Small intestine (tissue), 7 donors: ENCODE results near the gene UBE2L6. TPM values are rescaled to one million over a fixed set of nuclear protein-coding genes. Genes with fewer than 3 reads are reported as not detected.
A peak's percentile ranks its signal among the peaks of the same experiment; 100 is the strongest.

Experiments used
- DNase-seq, 2 donors: peaks; one replicate each; pipeline versions ENCODE4 v3.0.0 to v3.0.0-alpha.2; 2013
- FAIRE-seq: peaks from 2 replicates; lab custom pipeline; 2012; peaks lifted over from hg19 to GRCh38; lab: Jason Lieb, UNC
- H3K27ac ChIP-seq, 3 donors: one replicate each; pipeline ENCODE4 v1.5.1; 2013; ENCODE audit warnings: low read length in 2 of 3, mild to moderate bottlenecking in 2 of 3, control low read depth in 1 of 3, inconsistent platforms in 1 of 3, low read depth in 1 of 3, moderate library complexity in 1 of 3
- H3K27me3 ChIP-seq, 3 donors: one replicate each; pipeline ENCODE4 v1.6.1; 2013; ENCODE audit warnings: low read length in 3 of 3, inconsistent platforms in 1 of 3; ENCODE audit not compliant: control insufficient read depth in 3 of 3, insufficient read depth in 3 of 3
- H3K36me3 ChIP-seq, 3 donors: one replicate each; pipeline ENCODE4 v1.6.1; 2013; ENCODE audit warnings: low read length in 3 of 3, inconsistent platforms in 1 of 3, low read depth in 1 of 3, mild to moderate bottlenecking in 1 of 3, moderate library complexity in 1 of 3; ENCODE audit not compliant: control insufficient read depth in 3 of 3, insufficient read depth in 2 of 3
- H3K4me1 ChIP-seq, 3 donors: one replicate each; pipeline ENCODE4 v1.6.1; 2013; ENCODE audit warnings: low read length in 2 of 3, inconsistent platforms in 1 of 3, low read depth in 1 of 3, mild to moderate bottlenecking in 1 of 3, moderate library complexity in 1 of 3; ENCODE audit not compliant: control insufficient read depth in 3 of 3, insufficient read depth in 2 of 3
- H3K4me3 ChIP-seq, 3 donors: one replicate each; pipeline ENCODE4 v1.5.1; 2013; ENCODE audit warnings: low read length in 3 of 3, control low read depth in 1 of 3, inconsistent platforms in 1 of 3, low read depth in 1 of 3, mild to moderate bottlenecking in 1 of 3, moderate library complexity in 1 of 3
- H3K9me3 ChIP-seq, 2 donors: one replicate each; pipeline ENCODE4 v1.6.1; 2013; ENCODE audit warnings: low read depth in 1 of 2, low read length in 1 of 2; ENCODE audit not compliant: control insufficient read depth in 2 of 2, insufficient read depth in 1 of 2
- WGBS, 3 donors: extraction: QIAGEN DNeasy Blood & Tissue Kit; methylation state at CpG; one replicate each; pipeline ENCODE4 v1.1.7; 2013; 5-methylcytosine and 5-hydroxymethylcytosine counted together
- polyA plus RNA-seq, 4 donors: library from polyadenylated mRNA; stranded (reverse) in 3 of 4; unstranded in 1 of 4; fragments of 200-250 nt in 3 of 4; fragments of 120-200 nt in 1 of 4; gene quantifications; one replicate each; pipeline versions ENCODE4 v1.2.1 to v1.2.3, GENCODE V29; 2013
- donor health status: healthy with polysubstance abuse.
- donor health status: control.
- donor health status: control.
- donor health status: Bipolar disorder and iron deficiency.
- donor health status: healthy.

The UBE2L6 gene
- polyA plus RNA-seq, 4 donors, result 51.7 to 72.3 (median 58.7) TPM

- DNase-seq, result no peak
- peaks cover 0 to 18% (median 0%) of the 10 kb centered on the region in 3 donors for H3K36me3 ChIP-seq
Observed at GRCh38 chr11:57508341-57509170, 58.9 kb downstream of the UBE2L6 start.

GRCh38 chr11:57506522-57506921 lies 61.0 kb downstream of the UBE2L6 start:
- H3K9me3 ChIP-seq, result no peaks in the 10 kb centered on the region
- H3K4me1 ChIP-seq, result peaks cover 0 to 3% (median 2%) of the 10 kb centered on the region in 3 donors
- no peak overlapping the region for H3K4me3 ChIP-seq
- FAIRE-seq (no peak), DNase-seq (no peak)
- no peaks in the 10 kb centered on the region for H3K27me3 ChIP-seq
- no peak overlapping the region for H3K27ac ChIP-seq
- H3K36me3 ChIP-seq, result peaks cover 0 to 12% (median 0%) of the 10 kb centered on the region in 3 donors
- 93 to 100% (median 96%) methylated on average over 1 of the region's 1 CpG for WGBS, 3 donors

More at GRCh38 chr11:57508341-57509170, 58.9 kb downstream of the UBE2L6 start:
- Histone ChIP-seq H3K27ac (no peak overlapping the region), H3K27me3 (no peaks in the 10 kb centered on the region), H3K9me3 (no peaks in the 10 kb centered on the region), H3K4me1 (peaks cover 0 to 3% (median 0%) of the 10 kb centered on the region in 3 donors), H3K4me3 (no peak overlapping the region)
- FAIRE-seq, result no peak
- 86 to 93% (median 91%) methylated on average over 7 of the region's 7 CpGs for WGBS, 3 donors

GRCh38 chr11:57504511-57504910 lies 63.0 kb downstream of the UBE2L6 start:
- H3K4me3 ChIP-seq, result no peak overlapping the region
- H3K36me3 ChIP-seq, result peaks cover 0 to 22% (median 0%) of the 10 kb centered on the region in 3 donors
- FAIRE-seq (no peak), DNase-seq (no peak)
- no peak overlapping the region for H3K27ac ChIP-seq
- H3K9me3 ChIP-seq, result no peaks in the 10 kb centered on the region
- no peaks in the 10 kb centered on the region for H3K27me3 ChIP-seq
- H3K4me1 ChIP-seq, result peaks cover 0 to 13% (median 3%) of the 10 kb centered on the region in 3 donors
- WGBS, 3 donors, result 77 to 91% (median 84%) methylated on average over 4 of the region's 4 CpGs

GRCh38 chr11:57502870-57503269 lies 64.6 kb downstream of the UBE2L6 start:
- FAIRE-seq, result no peak
- Histone ChIP-seq H3K9me3 (no peaks in the 10 kb centered on the region), H3K36me3 (peaks cover 0 to 22% (median 0%) of the 10 kb centered on the region in 3 donors), H3K4me3 (no peak overlapping the region), H3K27me3 (no peaks in the 10 kb centered on the region), H3K27ac (peak overlapping the region in 1 of 3 donors; percentile 60), H3K4me1 (peaks cover 0 to 28% (median 3%) of the 10 kb centered on the region in 3 donors)
- no peak for DNase-seq

- peaks cover 0 to 22% (median 0%) of the 10 kb centered on the region in 3 donors for H3K36me3 ChIP-seq
- no peak overlapping the region for H3K27ac ChIP-seq
- H3K27me3 ChIP-seq, result no peaks in the 10 kb centered on the region
- 80 to 92% (median 85%) methylated on average over 3 of the region's 3 CpGs for WGBS, 3 donors
- DNase-seq, result no peak
- no peaks in the 10 kb centered on the region for H3K9me3 ChIP-seq
- no peak for FAIRE-seq
- no peak overlapping the region for H3K4me3 ChIP-seq
- H3K4me1 ChIP-seq, result peaks cover 0 to 32% (median 3%) of the 10 kb centered on the region in 3 donors
Observed at GRCh38 chr11:57502376-57502775, 65.1 kb downstream of the UBE2L6 start.

GRCh38 chr11:57501953-57502352 lies 65.5 kb downstream of the UBE2L6 start:
- peak; percentile 50 to 59 for DNase-seq
- no peak for FAIRE-seq
- H3K36me3 ChIP-seq, result peaks cover 0 to 24% (median 0%) of the 10 kb centered on the region in 3 donors
- peaks cover 0 to 37% (median 3%) of the 10 kb centered on the region in 3 donors for H3K4me1 ChIP-seq
- no peak overlapping the region for H3K4me3 ChIP-seq
- 27 to 65% (median 40%) methylated on average over 4 of the region's 4 CpGs for WGBS, 3 donors
- no peaks in the 10 kb centered on the region for H3K9me3 ChIP-seq
- no peak overlapping the region for H3K27ac ChIP-seq
- H3K27me3 ChIP-seq, result no peaks in the 10 kb centered on the region

Other genes starting within 250 kb of the UBE2L6 start
- gene TNKS1BP1, start 242.7 kb downstream of the UBE2L6 start, polyA plus RNA-seq, result 100 to 1,000 TPM in 1 of 4 donors, 10 to 100 TPM in 3; 72.1 to 178 (median 98.6) TPM
- gene SSRP1, start 231.8 kb downstream of the UBE2L6 start, polyA plus RNA-seq, result 10 to 100 TPM; 32.4 to 95.4 (median 63.7) TPM
- under 1 TPM in 2 of 4 donors, not detected in 2; 0.46 to 0.68 TPM for gene P2RX3, start 229.3 kb downstream of the UBE2L6 start, polyA plus RNA-seq
- under 1 TPM in 1 of 4 donors, not detected in 3; 0.22 TPM for gene PRG3, start 186.5 kb downstream of the UBE2L6 start, polyA plus RNA-seq
- under 1 TPM in 2 of 4 donors, not detected in 2; 0.15 to 0.31 TPM for gene PRG2, start 177.0 kb downstream of the UBE2L6 start, polyA plus RNA-seq
- gene SLC43A3, start 140.6 kb downstream of the UBE2L6 start, polyA plus RNA-seq, result 10 to 100 TPM in 2 of 4 donors, 1 to 10 TPM in 2; 2.4 to 13.8 (median 8.3) TPM
- gene RTN4RL2, start 107.1 kb downstream of the UBE2L6 start, polyA plus RNA-seq, result under 1 TPM in 2 of 4 donors, not detected in 2; 0.70 to 0.87 TPM
- 10 to 100 TPM in 2 of 4 donors, 1 to 10 TPM in 1, under 1 TPM in 1; 0.67 to 25.0 (median 7.9) TPM for gene SLC43A1, start 52.0 kb downstream of the UBE2L6 start, polyA plus RNA-seq
- gene TIMM10, start 36.9 kb downstream of the UBE2L6 start, polyA plus RNA-seq, result 10 to 100 TPM; 26.0 to 84.8 (median 60.7) TPM
- gene SMTNL1, start 30.1 kb downstream of the UBE2L6 start, polyA plus RNA-seq, result under 1 TPM in 1 of 4 donors, not detected in 3; 0.58 TPM
- 100 to 1,000 TPM in 1 of 4 donors, 10 to 100 TPM in 2, 1 to 10 TPM in 1; 5.4 to 201 (median 20.3) TPM for gene SERPING1, start 30.0 kb upstream of the UBE2L6 start, polyA plus RNA-seq
- gene YPEL4, start 82.2 kb upstream of the UBE2L6 start, polyA plus RNA-seq, result 1 to 10 TPM in 2 of 4 donors, under 1 TPM in 1, not detected in 1; 0.86 to 2.2 (median 1.4) TPM
- 10 to 100 TPM; 10.3 to 14.7 (median 13.0) TPM for gene CLP1, start 90.1 kb upstream of the UBE2L6 start, polyA plus RNA-seq
- 10 to 100 TPM; 19.5 to 46.7 (median 30.6) TPM for gene ZDHHC5, start 100.4 kb upstream of the UBE2L6 start, polyA plus RNA-seq
- gene MED19, start 144.5 kb upstream of the UBE2L6 start, polyA plus RNA-seq, result 10 to 100 TPM; 12.4 to 18.4 (median 17.0) TPM
- gene TMX2, start 144.9 kb upstream of the UBE2L6 start, polyA plus RNA-seq, result 100 to 1,000 TPM in 1 of 4 donors, 10 to 100 TPM in 3; 43.4 to 152 (median 81.3) TPM
- gene SELENOH, start 173.8 kb upstream of the UBE2L6 start, polyA plus RNA-seq, result 100 to 1,000 TPM in 3 of 4 donors, 10 to 100 TPM in 1; 78.3 to 148 (median 128) TPM
- under 1 TPM in 1 of 4 donors, not detected in 3; 0.10 TPM for gene BTBD18, start 184.1 kb upstream of the UBE2L6 start, polyA plus RNA-seq
- gene CTNND1, start 194.1 kb upstream of the UBE2L6 start, polyA plus RNA-seq, result 100 to 1,000 TPM in 2 of 4 donors, 10 to 100 TPM in 2; 62.2 to 195 (median 119) TPM